HG03060 (cell line): ENCODE measurements around the gene SUCNR1.

Source experiments
- ATAC-seq: cut with Tn5 transposase; IDR thresholded peaks from one replicate; pipeline ENCODE4 v1.9.1; 2021; ENCODE audit warnings: low read depth, moderate number of reproducible peaks; ENCODE audit not compliant: unreplicated experiment

SUCNR1 gene

GRCh38 chr3:151931171-151931570 lies 57.7 kb downstream of the SUCNR1 start:
- ATAC-seq = no peak

GRCh38 chr3:151933234-151933853 lies 59.9 kb downstream of the SUCNR1 start:
- ATAC-seq = no peak
